Measurements from ENCODE around the gene MAT1A. TPM values are rescaled to one million over a fixed set of nuclear protein-coding genes. Genes with fewer than 3 reads are reported as not detected.

MAT1A gene
- total and polyA plus RNA-seq, 2 of the 13 experiments (the other 11 are each of a cell fraction or from before 2014, with no cell fraction given) = 57.1 to 76.9 TPM

DNA sequence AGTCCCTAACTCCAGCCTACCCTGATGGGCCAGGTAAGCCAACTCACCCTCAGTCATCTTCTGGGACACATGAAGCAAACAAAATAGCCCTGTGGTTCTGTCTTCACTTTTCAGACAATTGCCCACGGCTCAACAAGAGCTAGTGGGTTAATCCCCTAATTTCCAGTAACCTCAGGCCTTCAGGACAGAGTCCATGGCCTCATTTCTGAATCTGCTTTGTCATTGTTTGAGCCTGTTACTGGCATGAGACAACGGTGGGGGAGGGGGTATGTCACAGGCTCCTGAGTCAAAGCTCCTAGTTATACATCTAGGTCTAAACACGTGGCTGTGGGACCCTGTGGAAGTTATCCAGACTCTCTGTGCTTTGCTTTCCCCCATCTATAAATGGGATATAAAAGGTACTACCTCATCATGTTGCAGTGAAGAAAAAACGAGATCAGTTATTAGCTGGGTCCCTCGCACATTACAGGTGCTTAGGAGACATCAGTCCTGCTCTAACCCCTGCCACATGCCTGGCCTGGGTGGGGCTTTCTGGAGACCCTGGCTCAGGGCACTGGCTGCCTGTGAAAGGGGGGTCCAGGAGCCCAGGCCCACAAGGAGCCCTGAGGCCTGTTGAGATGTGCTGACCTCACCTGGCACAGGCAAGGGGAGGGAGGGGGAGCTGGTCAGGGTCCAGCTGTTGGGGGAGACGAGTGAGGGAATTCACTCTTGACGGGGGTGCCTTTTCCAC is 16.5 kb downstream of the MAT1A start (continued):
- peak; percentile 56 for TF ChIP-seq ZNF142 (CRISPR knock-in tag; IDR thresholded peaks at IDR 0.05)
- TF ChIP-seq ZNF556 (CRISPR knock-in tag; IDR thresholded peaks at IDR 0.05; ENCODE audit: borderline replicate concordance) = no peak; the same call in 1 of the 2 replicates
- TF ChIP-seq PAF1 (CRISPR knock-in tag; IDR thresholded peaks at IDR 0.05) = no peak
- TF ChIP-seq, protein P1, sequence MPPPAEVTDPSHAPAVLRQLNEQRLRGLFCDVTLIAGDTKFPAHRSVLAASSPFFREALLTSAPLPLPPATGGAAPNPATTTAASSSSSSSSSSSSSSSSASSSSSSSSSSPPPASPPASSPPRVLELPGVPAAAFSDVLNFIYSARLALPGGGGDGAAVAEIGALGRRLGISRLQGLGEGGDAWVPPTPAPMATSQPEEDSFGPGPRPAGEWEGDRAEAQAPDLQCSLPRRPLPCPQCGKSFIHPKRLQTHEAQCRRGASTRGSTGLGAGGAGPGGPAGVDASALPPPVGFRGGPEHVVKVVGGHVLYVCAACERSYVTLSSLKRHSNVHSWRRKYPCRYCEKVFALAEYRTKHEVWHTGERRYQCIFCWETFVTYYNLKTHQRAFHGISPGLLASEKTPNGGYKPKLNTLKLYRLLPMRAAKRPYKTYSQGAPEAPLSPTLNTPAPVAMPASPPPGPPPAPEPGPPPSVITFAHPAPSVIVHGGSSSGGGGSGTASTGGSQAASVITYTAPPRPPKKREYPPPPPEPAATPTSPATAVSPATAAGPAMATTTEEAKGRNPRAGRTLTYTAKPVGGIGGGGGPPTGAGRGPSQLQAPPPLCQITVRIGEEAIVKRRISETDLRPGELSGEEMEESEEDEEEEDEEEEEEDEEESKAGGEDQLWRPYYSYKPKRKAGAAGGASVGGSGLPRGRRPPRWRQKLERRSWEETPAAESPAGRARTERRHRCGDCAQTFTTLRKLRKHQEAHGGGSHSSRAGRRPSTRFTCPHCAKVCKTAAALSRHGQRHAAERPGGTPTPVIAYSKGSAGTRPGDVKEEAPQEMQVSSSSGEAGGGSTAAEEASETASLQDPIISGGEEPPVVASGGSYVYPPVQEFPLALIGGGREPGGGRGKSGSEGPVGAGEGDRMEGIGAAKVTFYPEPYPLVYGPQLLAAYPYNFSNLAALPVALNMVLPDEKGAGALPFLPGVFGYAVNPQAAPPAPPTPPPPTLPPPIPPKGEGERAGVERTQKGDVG (CRISPR knock-in tag; IDR thresholded peaks at IDR 0.05; ENCODE audit: borderline replicate concordance) = no peak
- no peak for TF ChIP-seq RFX3 (CRISPR knock-in tag; IDR thresholded peaks at IDR 0.05)
- peak; percentile 77 for TF ChIP-seq KAT8 (CRISPR knock-in tag; IDR thresholded peaks at IDR 0.05)
- no peak for TF ChIP-seq ZNF432 (CRISPR knock-in tag; IDR thresholded peaks at IDR 0.05; ENCODE audit: borderline replicate concordance)
- peak; percentile 95 for TF ChIP-seq HNF4A (CRISPR knock-in tag; IDR thresholded peaks at IDR 0.05)
- TF ChIP-seq CEBPB (IDR thresholded peaks at IDR 0.05; ENCODE audit: borderline replicate concordance, low read depth, low read length) = no peak
- TF ChIP-seq ZFP91 (CRISPR knock-in tag; IDR thresholded peaks at IDR 0.05; ENCODE audit: borderline replicate concordance) = no peak
- no peak for TF ChIP-seq ZFP36 (IDR thresholded peaks at IDR 0.05; ENCODE audit: borderline replicate concordance, low read depth, low read length, partially characterized antibody)
- no peak; the same call in 1 of the 2 replicates for TF ChIP-seq ZMYM3 (CRISPR knock-in tag; IDR thresholded peaks at IDR 0.05)
- no peak for TF ChIP-seq ZNF512B (CRISPR knock-in tag; IDR thresholded peaks at IDR 0.05; ENCODE audit: borderline replicate concordance)
- no peak for TF ChIP-seq KAT2B (IDR thresholded peaks at IDR 0.05; ENCODE audit: borderline replicate concordance, low read depth, low read length)
- peak; percentile 96 for TF ChIP-seq MAFG (CRISPR knock-in tag; IDR thresholded peaks at IDR 0.05)

All from HepG2 (cell line).